ENCODE results near the gene ULK4.
"Not testable (repeated sequence)": the region's sequence is repeated elsewhere in the genome, so short reads cannot be mapped to it uniquely, and the experiment has no call there.

ULK4 gene

DNA sequence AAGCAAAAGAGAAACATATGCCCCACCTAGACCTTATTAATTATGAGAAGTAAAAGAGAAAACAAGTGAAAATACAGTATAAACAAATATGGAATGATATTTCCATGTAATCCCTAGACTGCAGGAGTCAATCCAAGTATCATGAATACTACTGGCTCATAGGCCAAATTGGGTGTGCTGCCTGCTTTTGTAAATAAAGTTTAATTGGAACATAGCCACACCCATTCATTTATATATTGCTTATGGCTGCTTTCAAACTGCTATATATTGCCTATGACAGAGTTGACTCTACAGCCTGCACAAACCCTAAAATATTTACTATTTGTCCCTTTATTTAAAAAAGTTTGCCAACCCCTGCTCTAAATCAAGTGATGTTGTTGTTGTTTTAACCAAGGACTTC, 5.3 kb downstream of the ULK4 start:
- DNase-seq: no peak

GRCh38 chr3:41955192-41955591, 6.7 kb downstream of the ULK4 start:
- no peak for DNase-seq

DNA sequence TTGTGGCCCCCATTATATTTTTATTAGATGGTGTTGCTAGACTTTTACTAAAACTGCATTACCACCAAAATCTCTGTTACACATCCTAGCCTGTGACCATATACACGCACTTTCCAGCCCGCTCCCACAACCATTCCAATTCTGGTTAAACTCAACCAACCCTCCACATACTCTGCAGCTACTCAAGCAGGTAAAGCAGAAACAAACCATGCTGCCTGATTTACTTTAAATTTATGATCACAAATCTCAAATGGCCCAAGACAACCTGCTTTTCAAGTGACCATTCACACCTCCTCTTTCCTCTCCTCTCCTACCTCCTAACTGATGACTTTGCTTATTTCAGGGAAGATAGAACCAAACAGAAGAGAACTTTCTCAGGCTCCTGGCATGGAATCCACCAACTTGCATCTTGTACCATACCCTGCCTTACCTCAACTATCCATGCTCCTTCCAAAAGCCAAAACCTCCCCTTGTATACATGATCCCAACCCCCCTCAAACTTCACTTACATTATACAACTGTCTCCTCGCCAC, 18.5 kb downstream of the ULK4 start:
- DNase-seq: no peak

DNA sequence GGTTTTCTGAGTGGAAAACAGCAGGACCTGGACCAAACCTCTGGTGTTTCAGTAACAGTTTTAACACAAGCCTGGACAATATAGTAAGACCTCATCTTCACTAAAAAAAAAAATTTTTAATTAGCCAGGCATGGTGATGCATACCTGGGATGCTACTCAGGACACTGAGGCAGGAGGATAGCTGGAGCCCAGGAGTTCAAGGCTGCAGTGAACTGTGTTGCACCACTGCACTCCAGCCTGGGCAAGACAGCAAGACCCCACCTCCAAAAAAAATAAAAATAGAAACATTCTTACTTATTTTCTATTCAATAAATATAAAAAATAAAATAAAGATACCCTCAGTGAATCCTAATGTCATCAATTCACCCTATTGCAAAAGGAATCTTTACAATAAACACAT, 21.5 kb downstream of the ULK4 start:
- DNase-seq: no peak

- no peak for DNase-seq
Measured at GRCh38 chr3:41936384-41936783, 25.5 kb downstream of the ULK4 start.

DNA sequence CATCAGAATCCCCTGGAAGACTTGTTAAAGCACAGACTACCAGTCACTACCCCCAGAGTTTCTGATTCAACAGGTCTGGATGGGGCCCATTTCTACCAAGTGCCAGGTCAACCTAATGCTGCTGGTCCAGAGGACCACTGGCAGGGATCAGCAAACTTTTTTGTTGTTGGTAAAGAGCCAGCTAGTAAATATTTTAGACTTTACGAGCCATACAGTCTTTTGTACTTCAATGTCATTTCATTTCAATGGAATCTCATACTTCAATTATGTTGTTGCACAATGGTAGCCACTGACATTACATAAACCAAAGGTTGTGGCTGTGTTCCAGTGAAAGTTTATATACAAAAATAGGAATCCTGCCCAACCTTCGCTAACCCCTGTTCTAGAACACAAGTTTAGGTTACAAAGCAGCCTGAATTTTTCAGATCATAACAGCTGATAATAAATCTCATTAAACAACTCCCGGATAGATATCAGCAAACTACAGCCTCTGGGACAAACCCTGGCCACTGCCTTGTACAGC, 28.7 kb downstream of the ULK4 start:
- DNase-seq: no peak

GRCh38 chr3:41932464-41932863, 29.4 kb downstream of the ULK4 start:
- DNase-seq: no peak

DNA sequence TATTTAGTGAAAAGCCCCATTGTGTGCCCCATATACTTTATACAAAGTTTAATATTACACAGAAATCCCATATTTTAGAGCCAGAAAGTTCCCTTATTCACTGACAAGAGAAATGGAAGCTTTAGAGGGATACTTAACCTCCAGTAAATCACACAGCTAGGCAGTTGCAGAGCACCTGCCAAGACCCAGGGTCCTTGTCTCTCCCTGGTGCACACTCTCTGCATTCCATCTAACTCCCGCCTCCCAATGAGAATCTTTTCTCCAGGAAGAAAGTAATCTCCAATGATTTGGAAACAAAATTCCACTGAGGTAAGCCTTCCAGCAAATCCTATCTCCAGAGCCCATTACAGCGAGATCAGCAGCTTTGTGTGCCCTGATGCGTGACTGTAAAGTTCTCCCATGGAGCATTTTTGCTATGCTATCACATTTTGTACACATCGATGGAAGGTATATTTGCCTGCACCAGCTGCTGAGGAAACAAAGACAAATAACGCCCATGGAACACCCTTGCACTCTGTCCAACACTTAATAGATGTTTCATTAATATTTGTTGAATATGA, 41.4 kb downstream of the ULK4 start:
- DNase-seq: no peak

DNA sequence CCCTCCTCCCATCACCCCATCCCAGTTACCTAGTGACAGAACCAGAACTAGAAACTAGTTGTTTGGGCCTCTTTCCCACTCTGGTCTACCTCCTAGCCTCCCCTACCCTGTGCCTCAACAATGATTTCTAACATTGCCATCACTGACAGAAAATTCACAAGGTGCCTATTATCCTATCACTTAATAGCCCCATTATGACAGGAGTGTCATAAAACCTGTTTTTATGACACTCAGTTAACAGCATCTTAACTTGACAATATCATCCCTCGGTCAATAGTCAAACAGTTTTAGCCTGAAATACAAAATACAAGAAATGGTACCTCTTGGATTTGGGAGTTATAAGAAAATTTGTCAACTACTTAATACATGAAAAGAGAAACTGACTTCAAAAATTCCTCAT, 46.5 kb downstream of the ULK4 start:
- DNase-seq: no peak

DNA sequence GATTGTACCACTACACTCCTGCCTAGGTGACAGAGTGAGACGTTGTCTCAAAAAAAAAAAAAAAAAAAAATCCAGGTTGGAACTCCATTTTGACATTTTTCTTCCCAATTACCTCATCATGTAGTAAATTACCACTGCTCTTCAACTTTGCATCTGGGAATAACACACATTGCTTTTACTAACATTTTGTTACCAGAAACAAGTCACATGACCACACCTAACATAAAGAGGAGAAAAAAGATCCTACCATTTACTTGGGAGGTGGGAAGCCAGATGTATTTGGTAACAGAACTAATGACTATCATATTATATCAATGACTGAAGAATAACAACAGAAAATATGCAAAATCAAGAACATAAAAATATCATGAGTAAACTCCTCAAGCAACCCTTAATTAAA, 49.6 kb downstream of the ULK4 start:
- no peak for DNase-seq

DNA sequence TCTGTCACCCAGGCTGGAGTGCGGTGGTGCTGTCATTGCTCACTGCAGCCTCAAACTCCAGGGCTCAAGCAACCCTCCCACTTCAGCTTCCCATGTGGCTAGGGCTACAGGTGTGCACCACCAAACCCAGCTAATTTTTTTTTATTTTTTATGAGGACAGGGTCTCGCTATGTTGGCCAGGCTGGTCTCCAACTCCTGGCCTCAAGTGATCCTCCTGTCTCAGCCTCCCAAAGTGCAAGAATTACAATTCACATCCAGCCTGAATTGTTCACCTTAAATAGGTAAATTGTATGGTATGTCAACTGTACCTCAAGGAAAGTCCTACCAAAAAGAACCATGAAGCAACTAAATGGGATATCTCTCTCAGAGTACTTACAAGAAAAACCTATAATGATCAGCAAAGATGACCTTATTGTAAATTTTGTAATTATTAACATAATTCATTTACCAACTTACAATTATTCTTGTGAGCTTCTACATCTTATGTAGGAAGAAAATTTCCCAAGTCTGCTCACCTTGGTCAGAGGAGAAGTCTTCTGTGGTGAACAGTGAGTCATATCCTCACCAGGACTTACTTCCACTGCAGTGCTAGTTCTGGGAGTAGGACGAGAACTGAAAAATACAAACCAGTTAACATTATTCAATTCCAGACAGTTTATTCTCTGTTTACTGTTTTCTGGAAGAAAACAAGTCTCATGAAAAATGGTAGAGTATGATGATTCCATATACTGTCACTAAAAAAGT, 54.4 kb downstream of the ULK4 start:
- no peak for DNase-seq

DNA sequence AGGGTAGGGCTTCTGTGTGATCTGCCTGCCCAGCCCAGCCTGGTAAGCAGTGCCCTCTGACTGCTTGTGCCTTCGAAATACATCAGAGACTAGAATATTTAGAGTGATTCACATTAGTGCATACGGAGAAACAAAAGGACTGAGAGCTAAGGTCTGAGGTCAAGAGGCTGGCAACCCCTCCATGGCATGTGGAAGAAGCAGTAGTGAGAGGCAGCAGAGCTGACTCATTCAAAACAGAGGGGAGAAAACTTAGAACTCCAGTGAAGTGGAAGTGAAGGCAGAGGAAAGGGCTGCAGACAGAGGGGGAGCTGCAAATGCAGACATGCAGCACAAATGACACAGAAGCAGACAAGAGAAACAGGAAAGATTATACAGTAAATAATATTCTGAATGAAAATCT, 61.6 kb downstream of the ULK4 start:
- no peak for DNase-seq

- no peak for DNase-seq
Measured at GRCh38 chr3:41898631-41899030, 63.3 kb downstream of the ULK4 start.

- DNase-seq: peak; percentile 52
Measured at GRCh38 chr3:41893977-41894376, 67.9 kb downstream of the ULK4 start.

- DNase-seq: no peak
Measured at GRCh38 chr3:41888368-41889076, 73.4 kb downstream of the ULK4 start.

GRCh38 chr3:41882956-41883355, 78.9 kb downstream of the ULK4 start:
- DNase-seq: no peak

DNA sequence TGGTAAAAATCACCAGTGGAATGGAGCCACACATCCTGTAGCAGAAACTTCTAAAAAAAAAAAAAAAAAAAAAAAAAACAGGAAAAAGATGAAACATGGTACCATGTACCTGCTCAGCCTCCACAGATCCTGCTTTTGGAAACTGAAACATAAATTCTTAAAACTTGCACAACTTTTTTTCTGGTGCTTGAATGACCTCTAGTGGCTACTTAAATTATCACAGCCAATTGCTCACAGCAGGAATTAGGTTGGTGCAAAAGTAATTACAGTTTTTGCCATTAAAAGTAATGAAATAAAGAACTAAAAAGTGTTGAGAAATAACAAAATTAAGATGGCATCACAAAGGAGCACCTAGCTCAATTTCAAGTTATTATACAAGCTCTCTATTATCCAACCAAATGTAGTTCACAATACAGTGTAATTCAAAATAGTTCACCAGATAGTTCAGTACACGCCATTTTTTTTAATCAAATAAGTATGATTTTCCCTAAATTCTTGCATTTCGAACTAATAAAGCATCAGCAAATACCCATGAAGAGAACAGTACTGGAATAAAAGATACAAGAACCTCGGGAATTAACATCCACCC, 80.6 kb downstream of the ULK4 start:
- DNase-seq: peak; percentile 62

DNA sequence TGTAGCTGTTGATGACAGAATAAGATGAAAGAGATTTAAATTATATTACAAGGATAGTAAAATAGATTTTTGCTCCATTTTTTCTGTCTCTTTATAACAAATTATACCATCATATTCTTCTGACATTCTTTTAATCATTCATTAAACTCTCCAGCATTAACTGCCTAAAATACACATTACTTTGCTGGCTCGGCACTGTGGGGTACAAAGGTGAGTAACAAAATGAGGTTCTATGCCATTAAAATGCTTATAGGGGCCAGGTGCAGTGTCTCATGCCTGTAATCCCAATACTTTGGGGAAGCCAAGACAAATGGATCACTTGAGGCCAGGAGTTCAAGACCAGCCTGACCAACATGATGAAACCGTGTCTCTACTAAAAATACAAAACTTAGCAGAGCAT, 81.5 kb downstream of the ULK4 start:
- no peak for DNase-seq

DNA sequence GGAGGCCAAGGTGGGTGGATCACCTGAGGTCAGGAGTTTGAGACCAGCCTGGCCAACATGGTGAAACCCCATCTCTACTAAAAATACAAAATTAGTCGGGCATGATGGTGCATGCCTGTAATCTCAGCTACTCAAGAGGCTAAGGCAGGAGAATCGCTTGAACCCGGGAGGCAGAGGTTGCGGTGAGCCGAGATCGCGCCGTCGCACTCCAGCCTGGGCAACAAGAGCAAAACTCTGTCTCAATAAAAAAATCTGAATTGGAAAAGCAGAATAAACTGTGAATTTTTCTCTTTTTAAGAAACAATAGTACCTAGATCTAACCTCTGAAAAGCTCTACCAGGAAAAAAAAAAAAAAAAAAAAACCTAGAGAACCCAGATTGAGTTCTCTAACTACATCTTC, 84.2 kb downstream of the ULK4 start:
- DNase-seq: not testable (repeated sequence)

DNA sequence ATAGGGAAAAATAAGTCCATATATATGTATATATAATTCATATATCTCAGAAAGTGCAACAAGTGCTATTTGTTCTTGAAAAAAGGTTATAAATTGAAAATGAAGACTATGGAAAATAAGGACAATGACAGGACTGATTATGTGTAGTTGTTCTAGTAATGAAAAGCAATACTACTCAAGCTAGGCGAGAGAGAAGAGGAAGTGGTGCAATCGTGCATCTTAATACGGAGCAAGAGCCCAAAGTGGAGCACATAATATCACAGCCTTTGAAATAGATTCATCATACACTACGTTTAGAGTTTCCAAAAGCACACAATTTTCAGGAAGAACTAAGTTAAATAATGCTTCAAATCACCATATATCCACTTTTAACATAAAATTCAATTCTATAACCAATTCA, 87.9 kb downstream of the ULK4 start:
- no peak for DNase-seq

- DNase-seq: no peak
Measured at GRCh38 chr3:41872157-41872556, 89.7 kb downstream of the ULK4 start.

GRCh38 chr3:41867533-41867932, 94.4 kb downstream of the ULK4 start:
- no peak for DNase-seq

- DNase-seq: no peak
Measured at GRCh38 chr3:41866298-41866697, 95.6 kb downstream of the ULK4 start.

- no peak for DNase-seq
Measured at GRCh38 chr3:41863024-41863423, 98.9 kb downstream of the ULK4 start.

All from CD4-positive, alpha-beta T cell treated with Interleukin-10 for 1 hour (primary cell).